HEK293 (cell line): ENCODE data around the gene GPATCH2.

ENCODE experiments used
- CTCF ChIA-PET: fragments of 350-600 bp; formaldehyde crosslinking; extraction: SDS; loops from one replicate; lab custom pipeline; 2021; ENCODE audit warnings: antibody characterized with exemption; lab: Yijun Ruan, JAX
- POLR2A ChIA-PET: fragments of 300-600 bp; formaldehyde crosslinking; extraction: SDS; loops from one replicate; lab custom pipeline; 2020; ENCODE audit warnings: antibody characterized with exemption, inconsistent platforms; lab: Yijun Ruan, JAX
- H3K27ac ChIP-seq: fragments of 200-500 bp; sonication (Bioruptor generic); 2 replicates; pipeline ENCODE4 v1.5.1; 2014; ENCODE audit warnings: low read depth, low read length, control low read depth, inconsistent platforms; ENCODE audit errors: extremely low read depth
- H3K36me3 ChIP-seq, 2 experiments: fragments of 200-500 bp in 1 of 2; sonication (Bioruptor generic) in 1 of 2; 1 replicate in 1 of 2; 2 replicates in 1 of 2; pipeline ENCODE4 v1.5.1; 2014 to 2017; ENCODE audit warnings: inconsistent platforms in 2 of 2, low read length in 2 of 2; ENCODE audit not compliant: control insufficient read depth in 2 of 2, insufficient read depth in 1 of 2
- H3K4me1 ChIP-seq: fragments of 200-500 bp; sonication (Bioruptor generic); 2 replicates; pipeline ENCODE4 v1.5.1; 2014; ENCODE audit warnings: mild to moderate bottlenecking, low read length, inconsistent platforms; ENCODE audit not compliant: control insufficient read depth, insufficient read depth
- H3K4me3 ChIP-seq: 2 replicates; pipeline ENCODE4 v1.5.1; 2011; ENCODE audit warnings: low read depth, mild to moderate bottlenecking, control low read depth, low read length, moderate library complexity
- H3K9me3 ChIP-seq: fragments of 200-500 bp; sonication (Bioruptor generic); 2 replicates; pipeline ENCODE4 v1.5.1; 2014; ENCODE audit warnings: low read depth, low read length, inconsistent platforms; ENCODE audit not compliant: control insufficient read depth, insufficient read depth
- GFI1B ChIP-seq: fragments of 450-650 bp; formaldehyde crosslinking; IDR thresholded peaks from 2 replicates; pipeline ENCODE4 v1.5.1; 2016; ENCODE audit warnings: missing biosample characterization, missing genetic modification characterization
- MEIS1 ChIP-seq: sonication (generic); formaldehyde crosslinking; IDR thresholded peaks from 2 replicates; pipeline ENCODE4 v1.8.1; 2022; ENCODE audit warnings: missing genetic modification reagents, mild to moderate bottlenecking, borderline replicate concordance
- REPIN1 ChIP-seq: fragments of 450-650 bp; formaldehyde crosslinking; IDR thresholded peaks from 2 replicates; pipeline ENCODE4 v1.5.1; 2017; ENCODE audit warnings: missing biosample characterization, missing genetic modification characterization, low read depth
- SCRT2 ChIP-seq: fragments of 450-650 bp; formaldehyde crosslinking; IDR thresholded peaks from 2 replicates; pipeline ENCODE4 v1.5.1; 2016; ENCODE audit warnings: missing biosample characterization, missing genetic modification characterization
- SETDB1 ChIP-seq: IDR thresholded peaks from one replicate; pipeline ENCODE4 v1.6.1; 2017; ENCODE audit warnings: mild to moderate bottlenecking, low read length, moderate library complexity, mixed read lengths; ENCODE audit not compliant: insufficient read length
- SP2 ChIP-seq: fragments of 450-650 bp; formaldehyde crosslinking; IDR thresholded peaks from 2 replicates; pipeline ENCODE4 v1.5.1; 2016; ENCODE audit warnings: missing biosample characterization, missing genetic modification characterization
- YY1 ChIP-seq: fragments of 450-650 bp; formaldehyde crosslinking; IDR thresholded peaks from 2 replicates; pipeline ENCODE4 v1.5.1; 2018; ENCODE audit warnings: missing biosample characterization, missing genetic modification characterization
- ZBTB7A ChIP-seq: fragments of 450-650 bp; formaldehyde crosslinking; IDR thresholded peaks from 2 replicates; pipeline ENCODE4 v1.5.1; 2016; ENCODE audit warnings: low read depth, missing biosample characterization, missing genetic modification characterization
- ZBTB8A ChIP-seq: fragments of 450-650 bp; formaldehyde crosslinking; IDR thresholded peaks from 2 replicates; pipeline ENCODE4 v1.5.1; 2016; ENCODE audit warnings: missing biosample characterization, missing genetic modification characterization
- ZFHX2 ChIP-seq: fragments of 450-650 bp; formaldehyde crosslinking; conservative IDR thresholded peaks from 2 replicates; pipeline ENCODE4 v1.5.1; 2016; ENCODE audit warnings: missing biosample characterization, missing genetic modification characterization
- ZFP37 ChIP-seq: fragments of 450-650 bp; formaldehyde crosslinking; IDR thresholded peaks from 2 replicates; pipeline ENCODE4 v1.5.1; 2016; ENCODE audit warnings: missing biosample characterization, missing genetic modification characterization
- ZIC2 ChIP-seq: fragments of 450-650 bp; formaldehyde crosslinking; IDR thresholded peaks from 2 replicates; pipeline ENCODE4 v1.5.1; 2016; ENCODE audit warnings: missing biosample characterization, missing genetic modification characterization
- ZNF121 ChIP-seq: fragments of 450-650 bp; formaldehyde crosslinking; IDR thresholded peaks from 2 replicates; pipeline ENCODE4 v1.5.1; 2016; ENCODE audit warnings: missing biosample characterization, missing genetic modification characterization
- ZNF221 ChIP-seq: fragments of 450-650 bp; formaldehyde crosslinking; IDR thresholded peaks from 2 replicates; pipeline ENCODE4 v1.5.1; 2017; ENCODE audit warnings: missing biosample characterization, missing genetic modification characterization, borderline replicate concordance
- ZNF391 ChIP-seq: fragments of 450-650 bp; formaldehyde crosslinking; IDR thresholded peaks from 2 replicates; pipeline ENCODE4 v1.5.1; 2016; ENCODE audit warnings: low read depth, missing biosample characterization, missing genetic modification characterization, borderline replicate concordance
- ZNF488 ChIP-seq: fragments of 450-650 bp; formaldehyde crosslinking; IDR thresholded peaks from 2 replicates; pipeline ENCODE4 v1.5.1; 2016; ENCODE audit warnings: missing biosample characterization, missing genetic modification characterization
- ZNF580 ChIP-seq: fragments of 450-650 bp; formaldehyde crosslinking; IDR thresholded peaks from 2 replicates; pipeline ENCODE4 v1.5.1; 2016; ENCODE audit warnings: missing biosample characterization, missing genetic modification characterization
- ZNF585B ChIP-seq: fragments of 450-650 bp; formaldehyde crosslinking; IDR thresholded peaks from 2 replicates; pipeline ENCODE4 v1.5.1; 2016; ENCODE audit warnings: missing biosample characterization, missing genetic modification characterization
- ZNF610 ChIP-seq: fragments of 450-650 bp; formaldehyde crosslinking; IDR thresholded peaks from 2 replicates; pipeline ENCODE4 v1.5.1; 2016; ENCODE audit warnings: missing biosample characterization, missing genetic modification characterization, borderline replicate concordance
- ZNF645 ChIP-seq: fragments of 450-650 bp; formaldehyde crosslinking; IDR thresholded peaks from 2 replicates; pipeline ENCODE4; 2016; ENCODE audit warnings: missing biosample characterization, missing genetic modification characterization
- ZNF830 ChIP-seq: fragments of 450-650 bp; IDR thresholded peaks from 2 replicates; pipeline ENCODE4 v1.5.0; 2018; ENCODE audit warnings: missing biosample characterization, missing genetic modification characterization, low read depth, mild to moderate bottlenecking, moderate library complexity
- TF ChIP-seq, protein P1 (sequence below): fragments of 450-650 bp; formaldehyde crosslinking; IDR thresholded peaks from 2 replicates; pipeline ENCODE4 v1.5.0; 2017; ENCODE audit warnings: missing biosample characterization, missing genetic modification characterization, borderline replicate concordance
- TF ChIP-seq, protein P2 (sequence below): IDR thresholded peaks from 2 replicates; pipeline ENCODE4 v1.6.1; 2011; ENCODE audit warnings: mild to moderate bottlenecking, low read depth, low read length, borderline replicate concordance

GPATCH2 gene

DNA sequence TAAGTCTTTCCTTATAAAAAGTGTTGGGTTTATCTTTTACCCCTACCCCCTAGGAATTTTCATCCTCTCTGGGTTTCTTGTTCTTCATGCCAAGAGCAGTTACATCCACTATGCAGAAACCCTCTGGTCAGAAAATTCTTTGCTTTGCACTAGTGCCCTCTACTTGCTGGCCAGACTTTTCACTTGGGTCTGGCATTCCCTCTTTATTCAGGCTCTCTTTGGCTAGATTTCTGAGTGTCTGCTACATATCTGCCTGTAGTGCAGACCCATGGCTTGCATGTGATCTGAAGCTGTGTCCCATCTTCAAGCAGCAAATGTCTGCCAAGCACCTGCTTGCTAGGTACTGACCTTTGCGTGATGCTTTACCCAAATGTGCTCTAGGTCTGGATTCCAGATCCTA lies 237.0 kb downstream of the GPATCH2 start (continued):
- TF ChIP-seq ZFP37 (tag by site-specific recombination) (no peak), ZNF645 (tag by site-specific recombination) (no peak), ZBTB7A (tag by site-specific recombination) (no peak), ZNF121 (tag by site-specific recombination) (no peak), ZBTB8A (tag by site-specific recombination) (no peak), SP2 (tag by site-specific recombination) (no peak), SETDB1 (no peak)

GRCh38 chr1:217392441-217392840 lies 238.4 kb downstream of the GPATCH2 start:
- CTCF ChIA-PET: no interaction called here
- TF ChIP-seq, protein P1, sequence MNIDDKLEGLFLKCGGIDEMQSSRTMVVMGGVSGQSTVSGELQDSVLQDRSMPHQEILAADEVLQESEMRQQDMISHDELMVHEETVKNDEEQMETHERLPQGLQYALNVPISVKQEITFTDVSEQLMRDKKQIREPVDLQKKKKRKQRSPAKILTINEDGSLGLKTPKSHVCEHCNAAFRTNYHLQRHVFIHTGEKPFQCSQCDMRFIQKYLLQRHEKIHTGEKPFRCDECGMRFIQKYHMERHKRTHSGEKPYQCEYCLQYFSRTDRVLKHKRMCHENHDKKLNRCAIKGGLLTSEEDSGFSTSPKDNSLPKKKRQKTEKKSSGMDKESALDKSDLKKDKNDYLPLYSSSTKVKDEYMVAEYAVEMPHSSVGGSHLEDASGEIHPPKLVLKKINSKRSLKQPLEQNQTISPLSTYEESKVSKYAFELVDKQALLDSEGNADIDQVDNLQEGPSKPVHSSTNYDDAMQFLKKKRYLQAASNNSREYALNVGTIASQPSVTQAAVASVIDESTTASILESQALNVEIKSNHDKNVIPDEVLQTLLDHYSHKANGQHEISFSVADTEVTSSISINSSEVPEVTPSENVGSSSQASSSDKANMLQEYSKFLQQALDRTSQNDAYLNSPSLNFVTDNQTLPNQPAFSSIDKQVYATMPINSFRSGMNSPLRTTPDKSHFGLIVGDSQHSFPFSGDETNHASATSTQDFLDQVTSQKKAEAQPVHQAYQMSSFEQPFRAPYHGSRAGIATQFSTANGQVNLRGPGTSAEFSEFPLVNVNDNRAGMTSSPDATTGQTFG (tag by site-specific recombination): no peak
- TF ChIP-seq ZNF580 (tag by site-specific recombination) (no peak), SCRT2 (tag by site-specific recombination) (no peak), ZNF830 (tag by site-specific recombination) (no peak), ZNF221 (no peak), ZNF610 (tag by site-specific recombination) (no peak)
- TF ChIP-seq, all 188 proteins: peak for 0

GRCh38 chr1:217389895-217390294 lies 241.0 kb downstream of the GPATCH2 start:
- ChIA-PET CTCF (no interaction called here), POLR2A (no interaction called here)
- Histone ChIP-seq H3K27ac (no peak overlapping the region), H3K4me1 (no peaks in the 10 kb centered on the region), H3K36me3 (no peaks in the 10 kb centered on the region), H3K9me3 (no peaks in the 10 kb centered on the region), H3K4me3 (no peak overlapping the region)
- no peak for TF ChIP-seq ZFHX2 (tag by site-specific recombination)
- TF ChIP-seq ZNF488 (tag by site-specific recombination): no peak
- TF ChIP-seq GFI1B (tag by site-specific recombination): no peak
- TF ChIP-seq REPIN1 (tag by site-specific recombination): no peak
- TF ChIP-seq ZIC2 (tag by site-specific recombination): no peak
- TF ChIP-seq, protein P2, sequence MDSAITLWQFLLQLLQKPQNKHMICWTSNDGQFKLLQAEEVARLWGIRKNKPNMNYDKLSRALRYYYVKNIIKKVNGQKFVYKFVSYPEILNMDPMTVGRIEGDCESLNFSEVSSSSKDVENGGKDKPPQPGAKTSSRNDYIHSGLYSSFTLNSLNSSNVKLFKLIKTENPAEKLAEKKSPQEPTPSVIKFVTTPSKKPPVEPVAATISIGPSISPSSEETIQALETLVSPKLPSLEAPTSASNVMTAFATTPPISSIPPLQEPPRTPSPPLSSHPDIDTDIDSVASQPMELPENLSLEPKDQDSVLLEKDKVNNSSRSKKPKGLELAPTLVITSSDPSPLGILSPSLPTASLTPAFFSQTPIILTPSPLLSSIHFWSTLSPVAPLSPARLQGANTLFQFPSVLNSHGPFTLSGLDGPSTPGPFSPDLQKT: no peak
- TF ChIP-seq MEIS1 (CRISPR knock-in tag): no peak
- TF ChIP-seq ZNF585B (tag by site-specific recombination): no peak
- TF ChIP-seq YY1: no peak
- TF ChIP-seq ZNF391 (tag by site-specific recombination): no peak

More at GRCh38 chr1:217392441-217392840, 238.4 kb downstream of the GPATCH2 start:
- no peak overlapping the region for H3K4me3 ChIP-seq
- H3K36me3 ChIP-seq: no peaks in the 10 kb centered on the region
- no peaks in the 10 kb centered on the region for H3K4me1 ChIP-seq
- no peak overlapping the region for H3K27ac ChIP-seq
- no peaks in the 10 kb centered on the region for H3K9me3 ChIP-seq
- POLR2A ChIA-PET: no interaction called here
